ENCODE results near the gene NGEF. TPM values are rescaled to one million over a fixed set of nuclear protein-coding genes. Genes with fewer than 3 reads are reported as not detected.

NGEF gene
- total RNA-seq, 1 experiment from 2014 or later: 5.4 TPM

DNA sequence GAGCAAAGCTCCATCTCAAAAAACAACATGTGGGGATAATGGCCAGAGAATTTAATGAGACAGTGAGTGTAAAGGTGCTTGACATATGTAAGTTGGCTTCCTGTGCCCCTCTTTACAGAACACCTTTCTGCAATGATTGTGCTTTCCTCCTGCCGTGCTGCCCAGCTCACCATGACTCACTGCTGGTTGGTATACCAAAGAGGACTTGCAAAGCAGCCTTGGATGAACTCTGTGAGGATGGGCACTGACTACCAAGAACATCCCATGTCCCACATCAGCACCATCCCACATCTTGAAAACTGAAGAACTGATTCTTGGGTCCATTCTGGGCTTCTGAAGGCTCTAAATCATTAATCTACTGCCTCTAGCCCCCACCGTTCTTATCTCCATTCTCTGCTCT is 52.2 kb downstream of the NGEF start:
- Mint-ChIP-seq H3K4me1 (peaks cover 6% of the 10 kb centered on the region), H3K27me3 (ENCODE audit: low read depth) (no peaks in the 10 kb centered on the region), H3K36me3 (peaks cover 4% of the 10 kb centered on the region), H3K27ac (no peak overlapping the region), H3K4me3 (no peak overlapping the region), H3K9me3 (peaks cover 24% of the 10 kb centered on the region)
- POLR2A ChIA-PET: no interaction called here
- CTCF ChIA-PET: no interaction called here
- DNase-seq (ENCODE audit: low spot score) (no peak), ATAC-seq (no peak)
- TF ChIP-seq, protein P1, sequence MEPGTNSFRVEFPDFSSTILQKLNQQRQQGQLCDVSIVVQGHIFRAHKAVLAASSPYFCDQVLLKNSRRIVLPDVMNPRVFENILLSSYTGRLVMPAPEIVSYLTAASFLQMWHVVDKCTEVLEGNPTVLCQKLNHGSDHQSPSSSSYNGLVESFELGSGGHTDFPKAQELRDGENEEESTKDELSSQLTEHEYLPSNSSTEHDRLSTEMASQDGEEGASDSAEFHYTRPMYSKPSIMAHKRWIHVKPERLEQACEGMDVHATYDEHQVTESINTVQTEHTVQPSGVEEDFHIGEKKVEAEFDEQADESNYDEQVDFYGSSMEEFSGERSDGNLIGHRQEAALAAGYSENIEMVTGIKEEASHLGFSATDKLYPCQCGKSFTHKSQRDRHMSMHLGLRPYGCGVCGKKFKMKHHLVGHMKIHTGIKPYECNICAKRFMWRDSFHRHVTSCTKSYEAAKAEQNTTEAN (CRISPR knock-in tag; IDR thresholded peaks at IDR 0.05): no peak
- TF ChIP-seq ZNF219 (CRISPR knock-in tag; IDR thresholded peaks at IDR 0.05; ENCODE audit: borderline replicate concordance) (no peak), NR2C2 (CRISPR knock-in tag; IDR thresholded peaks at IDR 0.05) (no peak), CREB1 (CRISPR knock-in tag; IDR thresholded peaks at IDR 0.05) (no peak), ATF3 (CRISPR knock-in tag; conservative IDR thresholded peaks at IDR 0.05) (no peak), AFF4 (CRISPR knock-in tag; IDR thresholded peaks at IDR 0.05; ENCODE audit: borderline replicate concordance) (no peak), TP53 (CRISPR knock-in tag; IDR thresholded peaks at IDR 0.05) (no peak), JAZF1 (CRISPR knock-in tag; IDR thresholded peaks at IDR 0.05) (no peak), ZNF396 (CRISPR knock-in tag; IDR thresholded peaks at IDR 0.05; ENCODE audit: borderline replicate concordance) (no peak), ZNF138 (CRISPR knock-in tag; conservative IDR thresholded peaks at IDR 0.05) (no peak), KAT7 (CRISPR knock-in tag; IDR thresholded peaks at IDR 0.05; ENCODE audit: borderline replicate concordance) (no peak), PREB (CRISPR knock-in tag; IDR thresholded peaks at IDR 0.05; ENCODE audit: borderline replicate concordance) (no peak), FOXP1 (CRISPR knock-in tag; IDR thresholded peaks at IDR 0.05; ENCODE audit: borderline replicate concordance) (no peak), ZNF512 (CRISPR knock-in tag; IDR thresholded peaks at IDR 0.05; ENCODE audit: borderline replicate concordance) (no peak), MYBL2 (CRISPR knock-in tag; IDR thresholded peaks at IDR 0.05) (no peak)
- TF ChIP-seq, protein P2, sequence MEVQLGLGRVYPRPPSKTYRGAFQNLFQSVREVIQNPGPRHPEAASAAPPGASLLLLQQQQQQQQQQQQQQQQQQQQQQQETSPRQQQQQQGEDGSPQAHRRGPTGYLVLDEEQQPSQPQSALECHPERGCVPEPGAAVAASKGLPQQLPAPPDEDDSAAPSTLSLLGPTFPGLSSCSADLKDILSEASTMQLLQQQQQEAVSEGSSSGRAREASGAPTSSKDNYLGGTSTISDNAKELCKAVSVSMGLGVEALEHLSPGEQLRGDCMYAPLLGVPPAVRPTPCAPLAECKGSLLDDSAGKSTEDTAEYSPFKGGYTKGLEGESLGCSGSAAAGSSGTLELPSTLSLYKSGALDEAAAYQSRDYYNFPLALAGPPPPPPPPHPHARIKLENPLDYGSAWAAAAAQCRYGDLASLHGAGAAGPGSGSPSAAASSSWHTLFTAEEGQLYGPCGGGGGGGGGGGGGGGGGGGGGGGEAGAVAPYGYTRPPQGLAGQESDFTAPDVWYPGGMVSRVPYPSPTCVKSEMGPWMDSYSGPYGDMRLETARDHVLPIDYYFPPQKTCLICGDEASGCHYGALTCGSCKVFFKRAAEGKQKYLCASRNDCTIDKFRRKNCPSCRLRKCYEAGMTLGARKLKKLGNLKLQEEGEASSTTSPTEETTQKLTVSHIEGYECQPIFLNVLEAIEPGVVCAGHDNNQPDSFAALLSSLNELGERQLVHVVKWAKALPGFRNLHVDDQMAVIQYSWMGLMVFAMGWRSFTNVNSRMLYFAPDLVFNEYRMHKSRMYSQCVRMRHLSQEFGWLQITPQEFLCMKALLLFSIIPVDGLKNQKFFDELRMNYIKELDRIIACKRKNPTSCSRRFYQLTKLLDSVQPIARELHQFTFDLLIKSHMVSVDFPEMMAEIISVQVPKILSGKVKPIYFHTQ (CRISPR knock-in tag; IDR thresholded peaks at IDR 0.05): no peak
- TF ChIP-seq, protein P3, sequence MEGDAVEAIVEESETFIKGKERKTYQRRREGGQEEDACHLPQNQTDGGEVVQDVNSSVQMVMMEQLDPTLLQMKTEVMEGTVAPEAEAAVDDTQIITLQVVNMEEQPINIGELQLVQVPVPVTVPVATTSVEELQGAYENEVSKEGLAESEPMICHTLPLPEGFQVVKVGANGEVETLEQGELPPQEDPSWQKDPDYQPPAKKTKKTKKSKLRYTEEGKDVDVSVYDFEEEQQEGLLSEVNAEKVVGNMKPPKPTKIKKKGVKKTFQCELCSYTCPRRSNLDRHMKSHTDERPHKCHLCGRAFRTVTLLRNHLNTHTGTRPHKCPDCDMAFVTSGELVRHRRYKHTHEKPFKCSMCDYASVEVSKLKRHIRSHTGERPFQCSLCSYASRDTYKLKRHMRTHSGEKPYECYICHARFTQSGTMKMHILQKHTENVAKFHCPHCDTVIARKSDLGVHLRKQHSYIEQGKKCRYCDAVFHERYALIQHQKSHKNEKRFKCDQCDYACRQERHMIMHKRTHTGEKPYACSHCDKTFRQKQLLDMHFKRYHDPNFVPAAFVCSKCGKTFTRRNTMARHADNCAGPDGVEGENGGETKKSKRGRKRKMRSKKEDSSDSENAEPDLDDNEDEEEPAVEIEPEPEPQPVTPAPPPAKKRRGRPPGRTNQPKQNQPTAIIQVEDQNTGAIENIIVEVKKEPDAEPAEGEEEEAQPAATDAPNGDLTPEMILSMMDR (IDR thresholded peaks at IDR 0.05): no peak
- TF ChIP-seq, protein P4, sequence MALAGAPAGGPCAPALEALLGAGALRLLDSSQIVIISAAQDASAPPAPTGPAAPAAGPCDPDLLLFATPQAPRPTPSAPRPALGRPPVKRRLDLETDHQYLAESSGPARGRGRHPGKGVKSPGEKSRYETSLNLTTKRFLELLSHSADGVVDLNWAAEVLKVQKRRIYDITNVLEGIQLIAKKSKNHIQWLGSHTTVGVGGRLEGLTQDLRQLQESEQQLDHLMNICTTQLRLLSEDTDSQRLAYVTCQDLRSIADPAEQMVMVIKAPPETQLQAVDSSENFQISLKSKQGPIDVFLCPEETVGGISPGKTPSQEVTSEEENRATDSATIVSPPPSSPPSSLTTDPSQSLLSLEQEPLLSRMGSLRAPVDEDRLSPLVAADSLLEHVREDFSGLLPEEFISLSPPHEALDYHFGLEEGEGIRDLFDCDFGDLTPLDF (CRISPR knock-in tag; IDR thresholded peaks at IDR 0.05): no peak
